Thyroid gland (tissue), 4 donors: ENCODE data around the gene BUB1B.

ENCODE experiments used
- CTCF ChIP-seq, 6 experiments: fragments of 200-600 bp in 3 of 6; fragments of 450-650 bp in 3 of 6; sonication (generic) in 3 of 6; IDR thresholded peaks; one replicate each; pipeline ENCODE4 v1.5.1; 2016 to 2019; ENCODE audit warnings: antibody characterized with exemption in 6 of 6, mild to moderate bottlenecking in 2 of 6, inconsistent platforms in 1 of 6, moderate library complexity in 1 of 6
- POLR2A ChIP-seq, 2 donors: fragments of 450-650 bp; IDR thresholded peaks; one replicate each; pipeline ENCODE4 v1.6.1; 2017; ENCODE audit warnings: antibody characterized with exemption in 2 of 2, mild to moderate bottlenecking in 2 of 2, moderate library complexity in 1 of 2

GRCh38 chr15:40151991-40152390 is 8.9 kb upstream of the BUB1B start:
- TF ChIP-seq POLR2A (IDR thresholded peaks at IDR 0.05) (no peak), CTCF (IDR thresholded peaks at IDR 0.05) (no peak)
